Ascending aorta (tissue), 2 donors: ENCODE data around the gene KRT6B. TPM values are rescaled to one million over a fixed set of nuclear protein-coding genes. Genes with fewer than 3 reads are reported as not detected.

Experiments used
- DNase-seq, 2 donors: peaks; one replicate each; pipeline ENCODE4 v3.0.0-alpha.2; 2019; ENCODE audit warnings: low spot score in 2 of 2
- H3K27ac ChIP-seq, 2 donors: fragments of 200-600 bp; sonication (generic); one replicate each; pipeline ENCODE4 v1.5.1; 2016 to 2017; ENCODE audit warnings: mild to moderate bottlenecking in 1 of 2
- H3K27me3 ChIP-seq: fragments of 200-600 bp; sonication (generic); one replicate; pipeline ENCODE4 v1.5.1; 2017
- H3K36me3 ChIP-seq, 2 donors: fragments of 200-600 bp; sonication (generic); one replicate each; pipeline ENCODE4 v1.5.1; 2016
- H3K4me1 ChIP-seq, 2 donors: fragments of 200-600 bp; sonication (generic); one replicate each; pipeline ENCODE4 v1.5.1; 2016 to 2017; ENCODE audit warnings: mild to moderate bottlenecking in 1 of 2
- H3K4me3 ChIP-seq, 2 donors: fragments of 200-600 bp; sonication (generic); one replicate each; pipeline ENCODE4 v1.5.1; 2016 to 2017; ENCODE audit warnings: mild to moderate bottlenecking in 1 of 2
- H3K9me3 ChIP-seq, 2 donors: fragments of 200-600 bp; sonication (generic); one replicate each; pipeline ENCODE4 v1.5.1; 2016
- intact Hi-C: fragments of 100-400 bp; cut with DNase I; formaldehyde crosslinking; loops from one replicate; pipeline ENCODE4 v1.15.1; 2023
- total RNA-seq: library from RNA; depleted of rRNA; stranded (reverse); fragments of >200 nt; gene quantifications from one replicate; pipeline ENCODE4 v1.1.0, GENCODE V29; 2016
- TF ChIP-seq, protein P1 (sequence below), 3 experiments: fragments of 200-600 bp in 2 of 3; fragments of 450-650 bp in 1 of 3; sonication (generic) in 2 of 3; IDR thresholded peaks; one replicate each; pipeline ENCODE4 v1.5.1; 2016 to 2019; ENCODE audit warnings: antibody characterized with exemption in 3 of 3, mild to moderate bottlenecking in 1 of 3, moderate library complexity in 1 of 3

The KRT6B gene
- total RNA-seq, 1 donor from 2014 or later, result 0.32 TPM

DNA sequence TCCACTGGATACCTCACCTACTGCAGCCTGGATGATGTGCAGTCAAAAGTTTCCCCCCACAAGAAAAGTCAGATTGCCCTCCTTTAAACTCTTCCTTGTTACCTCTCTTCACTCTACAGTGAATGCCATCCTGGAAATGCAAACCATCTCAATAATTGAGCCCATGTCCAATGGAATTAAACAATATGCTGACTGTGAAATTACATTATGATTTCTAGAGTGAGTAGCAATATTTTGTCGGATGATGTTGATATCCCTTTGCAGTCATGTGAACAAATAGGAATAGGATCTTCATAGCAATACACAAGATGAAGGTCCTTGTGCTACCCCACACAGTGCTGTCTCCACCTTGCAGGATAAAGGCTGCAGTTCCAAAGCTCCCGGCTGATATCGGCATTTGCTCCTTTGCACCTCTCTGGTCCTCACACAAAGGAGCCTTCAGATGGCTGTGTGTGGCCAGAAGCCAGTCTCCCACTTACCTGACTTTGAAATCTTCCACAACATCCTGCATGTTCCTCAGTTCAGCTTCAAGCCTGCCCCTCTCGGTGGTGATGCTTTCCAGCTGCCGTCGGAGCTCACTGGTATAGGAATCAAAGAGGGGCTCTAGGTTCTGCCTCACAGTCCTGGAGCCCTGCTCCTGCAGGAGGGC is 19.3 kb downstream of the KRT6B start:
- H3K4me1 ChIP-seq, result no peaks in the 10 kb centered on the region
- H3K36me3 ChIP-seq, result no peaks in the 10 kb centered on the region
- H3K9me3 ChIP-seq, result no peaks in the 10 kb centered on the region
- no peaks in the 10 kb centered on the region for H3K27me3 ChIP-seq
- intact Hi-C loops, result no loop called here
- TF ChIP-seq, protein P1, sequence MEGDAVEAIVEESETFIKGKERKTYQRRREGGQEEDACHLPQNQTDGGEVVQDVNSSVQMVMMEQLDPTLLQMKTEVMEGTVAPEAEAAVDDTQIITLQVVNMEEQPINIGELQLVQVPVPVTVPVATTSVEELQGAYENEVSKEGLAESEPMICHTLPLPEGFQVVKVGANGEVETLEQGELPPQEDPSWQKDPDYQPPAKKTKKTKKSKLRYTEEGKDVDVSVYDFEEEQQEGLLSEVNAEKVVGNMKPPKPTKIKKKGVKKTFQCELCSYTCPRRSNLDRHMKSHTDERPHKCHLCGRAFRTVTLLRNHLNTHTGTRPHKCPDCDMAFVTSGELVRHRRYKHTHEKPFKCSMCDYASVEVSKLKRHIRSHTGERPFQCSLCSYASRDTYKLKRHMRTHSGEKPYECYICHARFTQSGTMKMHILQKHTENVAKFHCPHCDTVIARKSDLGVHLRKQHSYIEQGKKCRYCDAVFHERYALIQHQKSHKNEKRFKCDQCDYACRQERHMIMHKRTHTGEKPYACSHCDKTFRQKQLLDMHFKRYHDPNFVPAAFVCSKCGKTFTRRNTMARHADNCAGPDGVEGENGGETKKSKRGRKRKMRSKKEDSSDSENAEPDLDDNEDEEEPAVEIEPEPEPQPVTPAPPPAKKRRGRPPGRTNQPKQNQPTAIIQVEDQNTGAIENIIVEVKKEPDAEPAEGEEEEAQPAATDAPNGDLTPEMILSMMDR (IDR thresholded peaks at IDR 0.05), result no peak
- no peak for DNase-seq
- no peak overlapping the region for H3K4me3 ChIP-seq
- H3K27ac ChIP-seq, result no peak overlapping the region

DNA sequence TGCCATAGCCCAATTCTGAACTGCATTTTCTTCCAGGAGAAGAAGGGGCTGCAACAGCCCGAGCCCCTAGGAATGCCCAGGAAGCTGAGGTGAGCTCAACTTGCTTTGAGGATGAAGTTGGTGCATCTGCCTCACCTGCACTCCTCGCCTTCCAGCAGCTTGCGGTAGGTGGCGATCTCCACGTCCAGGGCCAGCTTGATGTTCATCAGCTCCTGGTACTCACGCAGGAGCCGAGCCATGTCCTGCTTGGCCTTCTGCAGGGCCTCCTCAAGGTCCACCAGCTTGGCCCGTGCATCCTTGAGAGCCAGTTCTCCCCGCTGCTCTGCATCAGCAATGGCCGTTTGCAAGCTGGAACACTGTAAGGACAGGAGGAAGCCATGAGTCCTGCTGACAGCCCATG is 23.8 kb downstream of the KRT6B start:
- no peaks in the 10 kb centered on the region for H3K4me1 ChIP-seq
- no peaks in the 10 kb centered on the region for H3K27me3 ChIP-seq
- no peaks in the 10 kb centered on the region for H3K36me3 ChIP-seq
- intact Hi-C loops, result no loop called here
- no peak overlapping the region for H3K4me3 ChIP-seq
- H3K9me3 ChIP-seq, result no peaks in the 10 kb centered on the region
- TF ChIP-seq, protein P1 (IDR thresholded peaks at IDR 0.05), result no peak
- no peak overlapping the region for H3K27ac ChIP-seq
- DNase-seq, result no peak

DNA sequence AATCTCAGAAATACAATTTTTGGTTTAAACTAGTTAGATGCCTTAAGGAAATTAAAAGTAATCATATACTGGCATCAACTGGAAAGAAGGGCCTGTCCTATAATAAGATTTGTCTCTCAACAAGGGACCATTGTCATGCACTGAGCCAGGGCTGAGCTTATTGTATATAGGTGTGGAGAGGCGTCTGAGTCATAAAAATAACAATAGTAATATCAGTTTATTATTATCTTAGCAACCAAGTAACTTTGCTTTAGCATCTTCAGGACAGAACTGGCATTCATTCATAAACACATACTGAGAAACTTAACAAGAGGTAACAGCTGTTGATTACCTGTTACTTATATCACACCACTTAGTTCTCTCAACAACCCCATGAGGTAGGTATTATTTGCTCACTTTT is 24.9 kb downstream of the KRT6B start:
- no peak overlapping the region for H3K4me3 ChIP-seq
- no peak overlapping the region for H3K27ac ChIP-seq
- intact Hi-C loops, result no loop called here
- TF ChIP-seq, protein P1 (IDR thresholded peaks at IDR 0.05), result no peak
- no peaks in the 10 kb centered on the region for H3K4me1 ChIP-seq
- DNase-seq, result no peak
- no peaks in the 10 kb centered on the region for H3K9me3 ChIP-seq
- H3K36me3 ChIP-seq, result no peaks in the 10 kb centered on the region
- no peaks in the 10 kb centered on the region for H3K27me3 ChIP-seq

DNA sequence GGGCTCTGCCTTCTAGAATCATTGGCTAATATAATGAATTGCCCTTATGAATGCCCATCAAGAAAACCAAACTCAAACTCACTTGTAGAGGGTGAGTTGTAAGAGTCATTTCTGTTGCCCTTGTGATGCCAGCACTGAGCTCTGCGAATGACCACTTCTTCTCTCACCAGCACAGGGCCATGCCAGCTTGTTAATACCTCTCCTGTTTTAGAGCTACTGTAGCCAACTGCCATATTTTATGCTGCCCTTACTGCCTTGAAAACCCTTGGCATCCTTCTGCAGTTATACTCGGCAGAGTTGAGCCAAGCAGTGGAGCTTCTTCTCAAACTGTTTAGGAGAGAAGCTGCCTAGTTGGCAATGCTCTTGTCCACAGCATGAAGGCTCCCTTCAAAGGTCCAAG is 25.9 kb downstream of the KRT6B start:
- no peaks in the 10 kb centered on the region for H3K4me1 ChIP-seq
- no peaks in the 10 kb centered on the region for H3K27me3 ChIP-seq
- no peak overlapping the region for H3K27ac ChIP-seq
- TF ChIP-seq, protein P1 (IDR thresholded peaks at IDR 0.05), result no peak
- no peaks in the 10 kb centered on the region for H3K9me3 ChIP-seq
- intact Hi-C loops, result no loop called here
- H3K4me3 ChIP-seq, result no peak overlapping the region
- no peak for DNase-seq
- no peaks in the 10 kb centered on the region for H3K36me3 ChIP-seq

DNA sequence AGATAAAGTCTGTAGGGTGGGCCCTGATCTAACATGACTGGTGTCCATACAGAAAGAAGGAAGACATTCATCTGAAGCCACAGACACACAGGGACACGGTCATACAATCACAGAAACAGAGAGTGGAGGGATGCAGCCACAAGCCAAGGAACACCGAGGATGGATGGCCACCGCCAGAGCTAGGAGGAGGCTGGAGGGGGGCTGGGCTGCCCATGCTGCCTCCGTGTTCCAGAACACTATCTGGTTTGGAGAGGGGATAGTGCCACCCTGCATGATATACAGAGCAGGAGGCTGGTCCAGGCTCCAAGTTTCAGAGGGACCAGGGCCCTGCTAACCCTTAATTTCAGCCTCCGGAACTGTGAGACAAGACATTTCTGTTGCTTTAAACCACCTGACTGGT is 26.5 kb downstream of the KRT6B start:
- Histone ChIP-seq H3K36me3 (no peaks in the 10 kb centered on the region), H3K4me3 (no peak overlapping the region), H3K27ac (no peak overlapping the region), H3K9me3 (no peaks in the 10 kb centered on the region), H3K4me1 (no peaks in the 10 kb centered on the region), H3K27me3 (no peaks in the 10 kb centered on the region)
- intact Hi-C loops, result no loop called here
- TF ChIP-seq, protein P1 (IDR thresholded peaks at IDR 0.05), result no peak
- DNase-seq, result no peak
